ENCODE measurements around the gene G6PC1. TPM values are rescaled to one million over a fixed set of nuclear protein-coding genes. Genes with fewer than 3 reads are reported as not detected.

Gene G6PC1
- total RNA-seq, 1 experiment from 2014 or later, result 0.10 TPM

- no peak overlapping the region for H3K4me2 ChIP-seq (ENCODE audit: low read length)
- H3K36me3 ChIP-seq (ENCODE audit: control insufficient read depth in 1 of 2, insufficient read depth in 2 of 2, low read length in 2 of 2), result no peaks in the 10 kb centered on the region
- no peak overlapping the region for H2AFZ ChIP-seq (ENCODE audit: low read depth, low read length, poor library complexity, severe bottlenecking)
- CTCF ChIA-PET, result no interaction called here
- RAD21 ChIA-PET (ENCODE audit: low non-redundant PET in 1 of 2, low total read pairs in 2 of 2, uncharacterized antibody in 2 of 2, unreplicated experiment in 2 of 2), result no interaction called here
- DNase-seq (ENCODE audit: low read depth, low spot score) (no peak), ATAC-seq (no peak)
- H3K4me3 ChIP-seq (replicated peaks in 1 of 2; ENCODE audit: low read depth in 1 of 2, low read length in 2 of 2), result no peak overlapping the region
- H3K27ac ChIP-seq (ENCODE audit: low read depth, low read length), result no peak overlapping the region
- H3K79me2 ChIP-seq (ENCODE audit: insufficient read depth, low read length), result no peaks in the 10 kb centered on the region
- H4K20me1 ChIP-seq (ENCODE audit: insufficient read depth), result no peaks in the 10 kb centered on the region
- no peak for TF ChIP-seq EZH2 (IDR thresholded peaks at IDR 0.05)
- TF ChIP-seq EZH2phosphoT487 (IDR thresholded peaks at IDR 0.05; ENCODE audit: borderline replicate concordance), result no peak
- no peak for TF ChIP-seq POLR2A (IDR thresholded peaks at IDR 0.05; ENCODE audit: borderline replicate concordance, extremely low read depth, insufficient read depth, insufficient read length)
- no peak for TF ChIP-seq SP1 (IDR thresholded peaks at IDR 0.05; ENCODE audit: low read depth)
- TF ChIP-seq EGR1 (IDR thresholded peaks at IDR 0.05; ENCODE audit: low read depth), result no peak
- TF ChIP-seq YY1 (IDR thresholded peaks at IDR 0.05; ENCODE audit: extremely low read depth, insufficient replicate concordance, low read depth, low read length), result no peak
- TF ChIP-seq, protein P1, sequence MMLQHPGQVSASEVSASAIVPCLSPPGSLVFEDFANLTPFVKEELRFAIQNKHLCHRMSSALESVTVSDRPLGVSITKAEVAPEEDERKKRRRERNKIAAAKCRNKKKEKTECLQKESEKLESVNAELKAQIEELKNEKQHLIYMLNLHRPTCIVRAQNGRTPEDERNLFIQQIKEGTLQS (IDR thresholded peaks at IDR 0.05), result no peak
- TF ChIP-seq ELF1 (IDR thresholded peaks at IDR 0.05; ENCODE audit: borderline replicate concordance, low read depth), result no peak
- TF ChIP-seq SRF (IDR thresholded peaks at IDR 0.05; ENCODE audit: low read depth), result no peak
- TF ChIP-seq, protein P2, sequence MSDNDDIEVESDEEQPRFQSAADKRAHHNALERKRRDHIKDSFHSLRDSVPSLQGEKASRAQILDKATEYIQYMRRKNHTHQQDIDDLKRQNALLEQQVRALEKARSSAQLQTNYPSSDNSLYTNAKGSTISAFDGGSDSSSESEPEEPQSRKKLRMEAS (IDR thresholded peaks at IDR 0.05), result no peak
- TF ChIP-seq TCF7L2 (IDR thresholded peaks at IDR 0.05; ENCODE audit: borderline replicate concordance, extremely low read depth, insufficient read depth, insufficient read length), result no peak
- TF ChIP-seq ZNF274 (IDR thresholded peaks at IDR 0.05; ENCODE audit: low read depth, low read length), result no peak
- no peak for TF ChIP-seq CBX3 (IDR thresholded peaks at IDR 0.05; ENCODE audit: low read depth)
- no peak for TF ChIP-seq RAD21 (IDR thresholded peaks at IDR 0.05; ENCODE audit: low read depth)
- TF ChIP-seq POLR2AphosphoS5 (IDR thresholded peaks at IDR 0.05; ENCODE audit: low read depth, low read length), result no peak
- H3K9me2 ChIP-seq (ENCODE audit: insufficient read depth), result no peaks in the 10 kb centered on the region
- POLR2A ChIA-PET, result no interaction called here
- peaks cover 0 to 3% of the 10 kb centered on the region in 2 experiments; a peak in 1 of 4 replicates for H3K4me1 ChIP-seq (ENCODE audit: control insufficient read depth in 1 of 2, insufficient read depth in 2 of 2, low read length in 2 of 2)
- intact Hi-C loops (cut with micrococcal nuclease), result no loop called here
- no TSS peak for BruUV-seq (replicated peaks)
- no peaks in the 10 kb centered on the region for H3K9me3 ChIP-seq (ENCODE audit: control insufficient read depth in 1 of 2, insufficient read depth in 1 of 2, low read depth in 1 of 2, low read length in 2 of 2)
- no peak overlapping the region for H3K9ac ChIP-seq (ENCODE audit: low read length)
- H3K27me3 ChIP-seq (ENCODE audit: insufficient read depth, low read length), result no peaks in the 10 kb centered on the region
Observed at GRCh38 chr17:42865638-42866094, 34.9 kb upstream of the G6PC1 start.
